ENCODE measurements around the gene ARSG.
"Not testable (repeated sequence)": the region's sequence is repeated elsewhere in the genome, so short reads cannot be mapped to it uniquely, and the experiment has no call there.

- TF ChIP-seq CTCF (IDR thresholded peaks at IDR 0.05); EZH2 (IDR thresholded peaks at IDR 0.05; ENCODE audit: borderline replicate concordance, insufficient read depth, low read depth, low read length, poor library complexity, severe bottlenecking): not testable (repeated sequence)
Measured at GRCh38 chr17:68259648-68259951, 31.7 kb upstream of the ARSG start.

Data from B cell (primary cell).